ENCODE measurements around the gene ACTBL2. TPM values are rescaled to one million over a fixed set of nuclear protein-coding genes. Genes with fewer than 3 reads are reported as not detected.

Gene ACTBL2
- polyA plus RNA-seq, 2 of the 4 experiments (the other 2 are of a cell fraction): 0.06 TPM

DNA sequence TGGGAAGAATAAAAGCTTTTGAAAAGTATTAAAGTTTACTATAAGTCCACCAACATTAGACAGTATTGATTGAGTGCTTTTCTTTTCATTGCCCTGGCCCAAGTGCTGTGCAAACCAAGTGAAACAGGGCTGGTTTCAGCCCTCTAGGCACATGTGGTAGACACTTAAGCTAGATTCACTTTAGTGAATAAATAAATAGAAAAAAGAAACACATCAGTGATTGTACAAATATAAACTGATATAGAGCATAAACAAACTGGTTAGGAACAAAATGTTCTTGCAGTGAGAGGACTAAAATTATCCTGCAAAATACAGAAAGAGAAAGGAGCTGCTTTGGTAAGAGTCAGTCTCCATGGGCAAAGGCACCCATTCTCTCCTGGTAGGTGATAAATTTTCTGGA lies 29.7 kb downstream of the ACTBL2 start:
- H3K4me3 ChIP-seq: no peak overlapping the region
- no peaks in the 10 kb centered on the region for H3K4me1 ChIP-seq
- no peak overlapping the region for H3K4me2 ChIP-seq
- CTCF ChIA-PET: no interaction called here
- FAIRE-seq (no peak), ATAC-seq (no peak), DNase-seq (ENCODE audit: low read depth in 1 of 2, low spot score in 1 of 2) (no peak)
- H3K9me3 ChIP-seq: no peaks in the 10 kb centered on the region
- no peak overlapping the region for H3K27ac ChIP-seq
- TF ChIP-seq POLR2AphosphoS2 (conservative IDR thresholded peaks at IDR 0.05; ENCODE audit: low read length) (no peak), BHLHE40 (IDR thresholded peaks at IDR 0.05; ENCODE audit: low read depth, low read length) (no peak), MAFK (IDR thresholded peaks at IDR 0.05; ENCODE audit: partially characterized antibody) (no peak), JUN (IDR thresholded peaks at IDR 0.05) (no peak), EHMT2 (IDR thresholded peaks at IDR 0.05; ENCODE audit: low read depth) (no peak), HDAC2 (IDR thresholded peaks at IDR 0.05) (no peak), EP300 (IDR thresholded peaks at IDR 0.05) (no peak), FOSB (CRISPR knock-in tag; IDR thresholded peaks at IDR 0.05) (no peak), EHF (CRISPR knock-in tag; IDR thresholded peaks at IDR 0.05) (no peak)
- TF ChIP-seq, protein P1, sequence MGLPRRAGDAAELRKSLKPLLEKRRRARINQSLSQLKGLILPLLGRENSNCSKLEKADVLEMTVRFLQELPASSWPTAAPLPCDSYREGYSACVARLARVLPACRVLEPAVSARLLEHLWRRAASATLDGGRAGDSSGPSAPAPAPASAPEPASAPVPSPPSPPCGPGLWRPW (IDR thresholded peaks at IDR 0.05): no peak
- TF ChIP-seq, protein P2, sequence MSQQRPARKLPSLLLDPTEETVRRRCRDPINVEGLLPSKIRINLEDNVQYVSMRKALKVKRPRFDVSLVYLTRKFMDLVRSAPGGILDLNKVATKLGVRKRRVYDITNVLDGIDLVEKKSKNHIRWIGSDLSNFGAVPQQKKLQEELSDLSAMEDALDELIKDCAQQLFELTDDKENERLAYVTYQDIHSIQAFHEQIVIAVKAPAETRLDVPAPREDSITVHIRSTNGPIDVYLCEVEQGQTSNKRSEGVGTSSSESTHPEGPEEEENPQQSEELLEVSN (IDR thresholded peaks at IDR 0.05; ENCODE audit: borderline replicate concordance, low read depth): no peak
- TF ChIP-seq, protein P3, sequence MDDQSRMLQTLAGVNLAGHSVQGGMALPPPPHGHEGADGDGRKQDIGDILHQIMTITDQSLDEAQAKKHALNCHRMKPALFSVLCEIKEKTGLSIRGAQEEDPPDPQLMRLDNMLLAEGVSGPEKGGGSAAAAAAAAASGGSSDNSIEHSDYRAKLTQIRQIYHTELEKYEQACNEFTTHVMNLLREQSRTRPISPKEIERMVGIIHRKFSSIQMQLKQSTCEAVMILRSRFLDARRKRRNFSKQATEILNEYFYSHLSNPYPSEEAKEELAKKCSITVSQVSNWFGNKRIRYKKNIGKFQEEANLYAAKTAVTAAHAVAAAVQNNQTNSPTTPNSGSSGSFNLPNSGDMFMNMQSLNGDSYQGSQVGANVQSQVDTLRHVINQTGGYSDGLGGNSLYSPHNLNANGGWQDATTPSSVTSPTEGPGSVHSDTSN (IDR thresholded peaks at IDR 0.05): no peak
- POLR2A ChIA-PET: no interaction called here

DNA sequence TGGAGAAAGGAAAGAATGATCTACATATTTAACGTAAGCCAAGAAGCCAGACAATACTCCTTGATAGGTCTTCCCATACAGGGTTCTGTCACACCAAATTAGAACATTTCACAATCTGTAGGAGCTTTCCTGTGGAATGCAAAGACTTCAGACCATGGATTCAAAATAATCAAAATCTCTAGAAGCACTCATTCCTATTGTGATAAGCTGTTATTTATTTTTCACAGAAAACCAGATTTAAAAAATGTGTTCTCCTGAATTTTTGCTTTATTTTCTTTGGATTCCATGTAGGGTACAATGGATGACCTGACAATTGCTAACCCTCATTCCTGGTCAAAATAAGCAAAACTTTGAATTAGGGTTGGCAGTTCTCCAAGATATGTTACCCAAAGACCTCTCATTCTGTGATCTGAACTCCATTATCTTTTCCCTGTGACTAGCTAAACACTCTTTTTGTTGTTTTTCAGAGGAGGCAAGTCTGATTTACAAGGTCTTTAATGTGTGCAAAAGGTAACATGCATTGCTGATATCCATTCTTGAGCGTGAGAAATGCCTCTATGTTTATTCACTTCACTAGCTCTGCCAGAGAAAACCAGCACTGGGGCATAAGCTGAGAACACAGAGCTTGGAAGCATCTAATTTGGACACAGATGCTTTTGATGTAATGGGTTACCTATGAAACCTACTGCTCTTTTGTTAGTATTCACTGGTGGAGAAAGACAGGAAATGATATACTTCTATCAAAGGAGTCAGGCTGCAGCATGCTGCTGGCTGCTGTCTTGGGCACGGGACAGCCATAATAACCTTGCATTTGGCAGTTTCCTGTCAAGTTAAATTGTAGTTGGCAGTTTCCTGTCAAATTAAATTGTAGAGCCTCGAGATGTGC lies 31.4 kb downstream of the ACTBL2 start:
- H3K4me1 ChIP-seq: no peaks in the 10 kb centered on the region
- H3K27ac ChIP-seq: no peak overlapping the region
- ChIA-PET CTCF (interaction anchor here (0.7 kb wide), 1 partner anchor 384 kb away, joined by 3 read pairs; no protein-coding TSS in a partner anchor), POLR2A (no interaction called here)
- no peak overlapping the region for H3K4me2 ChIP-seq
- DNase-seq (ENCODE audit: low read depth in 1 of 2, low spot score in 1 of 2) (no peak), ATAC-seq (no peak), FAIRE-seq (peak; percentile 13)
- H3K9me3 ChIP-seq: no peaks in the 10 kb centered on the region
- H3K4me3 ChIP-seq: no peak overlapping the region
- WGBS (ENCODE audit: missing lambda C conversion rate): 51% methylated on average over 4 of the region's 4 CpGs
- TF ChIP-seq ZSCAN20 (CRISPR knock-in tag; IDR thresholded peaks at IDR 0.05) (no peak), NFE2L2 (conservative IDR thresholded peaks at IDR 0.05; ENCODE audit: low read length) (no peak), GATA3 (IDR thresholded peaks at IDR 0.05; ENCODE audit: borderline replicate concordance) (no peak), FOXS1 (CRISPR knock-in tag; IDR thresholded peaks at IDR 0.05) (no peak), HOXB5 (CRISPR knock-in tag; IDR thresholded peaks at IDR 0.05) (no peak), KDM5A (IDR thresholded peaks at IDR 0.05) (no peak), CBX2 (IDR thresholded peaks at IDR 0.05; ENCODE audit: borderline replicate concordance, low read depth) (no peak), EHF (CRISPR knock-in tag; IDR thresholded peaks at IDR 0.05) (no peak), RCOR1 (IDR thresholded peaks at IDR 0.05; ENCODE audit: low read depth, low read length) (no peak)
- TF ChIP-seq, protein P4, sequence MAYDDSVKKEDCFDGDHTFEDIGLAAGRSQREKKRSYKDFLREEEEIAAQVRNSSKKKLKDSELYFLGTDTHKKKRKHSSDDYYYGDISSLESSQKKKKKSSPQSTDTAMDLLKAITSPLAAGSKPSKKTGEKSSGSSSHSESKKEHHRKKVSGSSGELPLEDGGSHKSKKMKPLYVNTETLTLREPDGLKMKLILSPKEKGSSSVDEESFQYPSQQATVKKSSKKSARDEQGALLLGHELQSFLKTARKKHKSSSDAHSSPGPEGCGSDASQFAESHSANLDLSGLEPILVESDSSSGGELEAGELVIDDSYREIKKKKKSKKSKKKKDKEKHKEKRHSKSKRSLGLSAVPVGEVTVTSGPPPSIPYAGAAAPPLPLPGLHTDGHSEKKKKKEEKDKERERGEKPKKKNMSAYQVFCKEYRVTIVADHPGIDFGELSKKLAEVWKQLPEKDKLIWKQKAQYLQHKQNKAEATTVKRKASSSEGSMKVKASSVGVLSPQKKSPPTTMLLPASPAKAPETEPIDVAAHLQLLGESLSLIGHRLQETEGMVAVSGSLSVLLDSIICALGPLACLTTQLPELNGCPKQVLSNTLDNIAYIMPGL (CRISPR knock-in tag; IDR thresholded peaks at IDR 0.05; ENCODE audit: borderline replicate concordance): no peak
- TF ChIP-seq, protein P5, sequence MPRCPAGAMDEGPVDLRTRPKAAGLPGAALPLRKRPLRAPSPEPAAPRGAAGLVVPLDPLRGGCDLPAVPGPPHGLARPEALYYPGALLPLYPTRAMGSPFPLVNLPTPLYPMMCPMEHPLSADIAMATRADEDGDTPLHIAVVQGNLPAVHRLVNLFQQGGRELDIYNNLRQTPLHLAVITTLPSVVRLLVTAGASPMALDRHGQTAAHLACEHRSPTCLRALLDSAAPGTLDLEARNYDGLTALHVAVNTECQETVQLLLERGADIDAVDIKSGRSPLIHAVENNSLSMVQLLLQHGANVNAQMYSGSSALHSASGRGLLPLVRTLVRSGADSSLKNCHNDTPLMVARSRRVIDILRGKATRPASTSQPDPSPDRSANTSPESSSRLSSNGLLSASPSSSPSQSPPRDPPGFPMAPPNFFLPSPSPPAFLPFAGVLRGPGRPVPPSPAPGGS (IDR thresholded peaks at IDR 0.05): no peak
- TF ChIP-seq, protein P6, sequence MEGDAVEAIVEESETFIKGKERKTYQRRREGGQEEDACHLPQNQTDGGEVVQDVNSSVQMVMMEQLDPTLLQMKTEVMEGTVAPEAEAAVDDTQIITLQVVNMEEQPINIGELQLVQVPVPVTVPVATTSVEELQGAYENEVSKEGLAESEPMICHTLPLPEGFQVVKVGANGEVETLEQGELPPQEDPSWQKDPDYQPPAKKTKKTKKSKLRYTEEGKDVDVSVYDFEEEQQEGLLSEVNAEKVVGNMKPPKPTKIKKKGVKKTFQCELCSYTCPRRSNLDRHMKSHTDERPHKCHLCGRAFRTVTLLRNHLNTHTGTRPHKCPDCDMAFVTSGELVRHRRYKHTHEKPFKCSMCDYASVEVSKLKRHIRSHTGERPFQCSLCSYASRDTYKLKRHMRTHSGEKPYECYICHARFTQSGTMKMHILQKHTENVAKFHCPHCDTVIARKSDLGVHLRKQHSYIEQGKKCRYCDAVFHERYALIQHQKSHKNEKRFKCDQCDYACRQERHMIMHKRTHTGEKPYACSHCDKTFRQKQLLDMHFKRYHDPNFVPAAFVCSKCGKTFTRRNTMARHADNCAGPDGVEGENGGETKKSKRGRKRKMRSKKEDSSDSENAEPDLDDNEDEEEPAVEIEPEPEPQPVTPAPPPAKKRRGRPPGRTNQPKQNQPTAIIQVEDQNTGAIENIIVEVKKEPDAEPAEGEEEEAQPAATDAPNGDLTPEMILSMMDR (IDR thresholded peaks at IDR 0.05): no peak
- TF ChIP-seq, protein P7, sequence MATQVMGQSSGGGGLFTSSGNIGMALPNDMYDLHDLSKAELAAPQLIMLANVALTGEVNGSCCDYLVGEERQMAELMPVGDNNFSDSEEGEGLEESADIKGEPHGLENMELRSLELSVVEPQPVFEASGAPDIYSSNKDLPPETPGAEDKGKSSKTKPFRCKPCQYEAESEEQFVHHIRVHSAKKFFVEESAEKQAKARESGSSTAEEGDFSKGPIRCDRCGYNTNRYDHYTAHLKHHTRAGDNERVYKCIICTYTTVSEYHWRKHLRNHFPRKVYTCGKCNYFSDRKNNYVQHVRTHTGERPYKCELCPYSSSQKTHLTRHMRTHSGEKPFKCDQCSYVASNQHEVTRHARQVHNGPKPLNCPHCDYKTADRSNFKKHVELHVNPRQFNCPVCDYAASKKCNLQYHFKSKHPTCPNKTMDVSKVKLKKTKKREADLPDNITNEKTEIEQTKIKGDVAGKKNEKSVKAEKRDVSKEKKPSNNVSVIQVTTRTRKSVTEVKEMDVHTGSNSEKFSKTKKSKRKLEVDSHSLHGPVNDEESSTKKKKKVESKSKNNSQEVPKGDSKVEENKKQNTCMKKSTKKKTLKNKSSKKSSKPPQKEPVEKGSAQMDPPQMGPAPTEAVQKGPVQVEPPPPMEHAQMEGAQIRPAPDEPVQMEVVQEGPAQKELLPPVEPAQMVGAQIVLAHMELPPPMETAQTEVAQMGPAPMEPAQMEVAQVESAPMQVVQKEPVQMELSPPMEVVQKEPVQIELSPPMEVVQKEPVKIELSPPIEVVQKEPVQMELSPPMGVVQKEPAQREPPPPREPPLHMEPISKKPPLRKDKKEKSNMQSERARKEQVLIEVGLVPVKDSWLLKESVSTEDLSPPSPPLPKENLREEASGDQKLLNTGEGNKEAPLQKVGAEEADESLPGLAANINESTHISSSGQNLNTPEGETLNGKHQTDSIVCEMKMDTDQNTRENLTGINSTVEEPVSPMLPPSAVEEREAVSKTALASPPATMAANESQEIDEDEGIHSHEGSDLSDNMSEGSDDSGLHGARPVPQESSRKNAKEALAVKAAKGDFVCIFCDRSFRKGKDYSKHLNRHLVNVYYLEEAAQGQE (IDR thresholded peaks at IDR 0.05): no peak
- TF ChIP-seq, protein P8, sequence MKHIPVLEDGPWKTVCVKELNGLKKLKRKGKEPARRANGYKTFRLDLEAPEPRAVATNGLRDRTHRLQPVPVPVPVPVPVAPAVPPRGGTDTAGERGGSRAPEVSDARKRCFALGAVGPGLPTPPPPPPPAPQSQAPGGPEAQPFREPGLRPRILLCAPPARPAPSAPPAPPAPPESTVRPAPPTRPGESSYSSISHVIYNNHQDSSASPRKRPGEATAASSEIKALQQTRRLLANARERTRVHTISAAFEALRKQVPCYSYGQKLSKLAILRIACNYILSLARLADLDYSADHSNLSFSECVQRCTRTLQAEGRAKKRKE (CRISPR knock-in tag; IDR thresholded peaks at IDR 0.05; ENCODE audit: low read depth): no peak

Measured in A549 (cell line).